ENCODE measurements around the gene NF2.
A peak's percentile ranks its signal among the peaks of the same experiment; 100 is the strongest.
"Not testable (repeated sequence)": the region's sequence is repeated elsewhere in the genome, so short reads cannot be mapped to it uniquely, and the experiment has no call there.

NF2 gene

DNA sequence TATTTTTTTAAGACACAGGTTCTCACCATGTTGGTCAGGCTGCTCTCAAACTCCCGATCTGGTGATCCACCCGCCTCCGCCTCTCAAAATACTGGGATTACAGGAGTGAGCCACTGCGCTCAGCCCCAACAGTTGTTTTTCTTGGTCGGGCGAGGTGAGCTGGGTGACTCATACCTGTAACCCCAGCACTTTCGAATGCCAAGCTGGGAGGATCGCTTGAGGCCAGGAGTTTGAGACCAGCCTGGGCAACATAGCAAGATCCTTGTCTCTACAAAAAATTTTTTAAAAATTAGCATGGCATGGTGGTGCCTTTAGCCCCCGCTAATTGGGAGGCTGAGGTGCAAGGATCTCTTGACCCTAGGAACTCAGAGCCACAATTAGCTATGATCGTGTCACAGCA is 7.0 kb upstream of the NF2 start:
- TF ChIP-seq, protein P1, sequence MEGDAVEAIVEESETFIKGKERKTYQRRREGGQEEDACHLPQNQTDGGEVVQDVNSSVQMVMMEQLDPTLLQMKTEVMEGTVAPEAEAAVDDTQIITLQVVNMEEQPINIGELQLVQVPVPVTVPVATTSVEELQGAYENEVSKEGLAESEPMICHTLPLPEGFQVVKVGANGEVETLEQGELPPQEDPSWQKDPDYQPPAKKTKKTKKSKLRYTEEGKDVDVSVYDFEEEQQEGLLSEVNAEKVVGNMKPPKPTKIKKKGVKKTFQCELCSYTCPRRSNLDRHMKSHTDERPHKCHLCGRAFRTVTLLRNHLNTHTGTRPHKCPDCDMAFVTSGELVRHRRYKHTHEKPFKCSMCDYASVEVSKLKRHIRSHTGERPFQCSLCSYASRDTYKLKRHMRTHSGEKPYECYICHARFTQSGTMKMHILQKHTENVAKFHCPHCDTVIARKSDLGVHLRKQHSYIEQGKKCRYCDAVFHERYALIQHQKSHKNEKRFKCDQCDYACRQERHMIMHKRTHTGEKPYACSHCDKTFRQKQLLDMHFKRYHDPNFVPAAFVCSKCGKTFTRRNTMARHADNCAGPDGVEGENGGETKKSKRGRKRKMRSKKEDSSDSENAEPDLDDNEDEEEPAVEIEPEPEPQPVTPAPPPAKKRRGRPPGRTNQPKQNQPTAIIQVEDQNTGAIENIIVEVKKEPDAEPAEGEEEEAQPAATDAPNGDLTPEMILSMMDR (IDR thresholded peaks at IDR 0.05), result no peak
- H3K4me1 ChIP-seq, result no peaks in the 10 kb centered on the region
- H3K36me3 ChIP-seq (ENCODE audit: control insufficient read depth, insufficient read depth, low read length), result no peaks in the 10 kb centered on the region
- no peak overlapping the region for H3K4me3 ChIP-seq (ENCODE audit: low read depth, low read length)
- no peaks in the 10 kb centered on the region for H3K9me3 ChIP-seq (ENCODE audit: control insufficient read depth, low read length)
- no peak overlapping the region for H2AFZ ChIP-seq
- H3K4me2 ChIP-seq (ENCODE audit: low read length), result no peak overlapping the region
- H3K9ac ChIP-seq, result no peak overlapping the region
- H3K27me3 ChIP-seq (ENCODE audit: control insufficient read depth, insufficient read depth, low read length), result no peaks in the 10 kb centered on the region
- no peak overlapping the region for H3K27ac ChIP-seq
- no peaks in the 10 kb centered on the region for H3K79me2 ChIP-seq

DNA sequence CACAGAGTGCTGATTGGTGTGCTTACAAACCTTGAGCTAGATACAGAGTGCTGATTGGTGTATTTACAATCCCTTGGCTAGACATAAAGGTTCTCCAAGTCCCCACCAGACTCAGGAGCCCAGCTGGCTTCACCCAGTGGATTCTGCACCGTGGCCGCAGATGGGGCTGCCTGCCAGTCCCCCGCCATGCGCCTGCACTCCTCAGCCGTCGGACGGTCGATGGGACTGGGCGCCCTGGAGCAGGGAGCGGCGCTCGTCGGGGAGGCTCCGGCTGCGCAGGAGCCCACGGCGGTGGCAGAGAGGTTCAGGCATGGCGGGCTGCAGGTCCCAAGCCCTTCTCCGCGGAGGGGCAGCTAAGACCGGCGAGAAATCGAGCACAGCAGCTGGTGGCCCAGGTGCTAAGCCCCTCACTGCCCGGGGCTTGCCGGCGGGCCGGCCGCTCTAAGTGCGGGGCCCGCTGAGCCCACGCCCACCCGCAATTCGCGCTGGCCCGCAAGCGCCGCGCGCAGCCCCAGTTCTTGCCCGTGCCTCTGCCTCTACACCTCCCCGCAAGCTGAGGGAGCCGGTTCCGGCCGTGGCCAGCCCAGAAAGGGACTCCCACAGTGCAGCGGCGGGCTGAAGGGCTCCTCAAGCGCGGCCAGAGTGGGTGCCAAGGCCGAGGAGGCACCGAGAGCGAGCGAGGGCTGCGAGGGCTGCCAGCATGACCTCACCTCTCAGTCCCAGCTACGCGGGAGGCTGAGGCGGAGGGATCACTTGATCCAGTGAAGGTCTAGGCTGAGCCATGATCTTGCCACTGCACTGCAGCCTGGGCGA is 5.4 kb upstream of the NF2 start:
- not testable (repeated sequence) for H3K79me2 ChIP-seq; H3K9ac ChIP-seq; H3K4me3 ChIP-seq (ENCODE audit: low read depth, low read length); H3K27ac ChIP-seq; H3K36me3 ChIP-seq (ENCODE audit: control insufficient read depth, insufficient read depth, low read length); H3K27me3 ChIP-seq (ENCODE audit: control insufficient read depth, insufficient read depth, low read length); H3K9me3 ChIP-seq (ENCODE audit: control insufficient read depth, low read length); H3K4me2 ChIP-seq (ENCODE audit: low read length); H3K4me1 ChIP-seq; H2AFZ ChIP-seq

- Histone ChIP-seq H2AFZ (no peak overlapping the region), H3K9ac (no peak overlapping the region), H3K79me2 (no peaks in the 10 kb centered on the region)
Observed at GRCh38 chr22:29598684-29599020, 4.8 kb upstream of the NF2 start.

DNA sequence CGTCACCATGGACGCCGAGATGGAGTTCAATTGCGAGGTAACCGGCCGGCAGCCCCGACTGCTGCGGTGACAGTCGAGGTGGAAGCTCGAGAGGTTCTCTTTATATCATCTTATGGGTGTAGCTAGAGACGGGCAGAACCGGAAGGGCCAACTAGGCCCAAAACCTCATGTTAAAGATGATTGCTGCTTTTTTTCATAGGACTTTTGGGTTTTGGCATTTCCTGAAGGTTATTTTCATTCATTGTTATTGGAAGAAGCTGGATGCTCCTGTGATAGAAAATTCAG is 585 bp downstream of the NF2 start:
- Histone ChIP-seq H3K4me2 (ENCODE audit: low read length) (peak overlapping the region; percentile 85), H3K9me3 (ENCODE audit: control insufficient read depth, low read length) (no peaks in the 10 kb centered on the region), H3K36me3 (ENCODE audit: control insufficient read depth, insufficient read depth, low read length) (no peaks in the 10 kb centered on the region), H3K27me3 (ENCODE audit: control insufficient read depth, insufficient read depth, low read length) (no peaks in the 10 kb centered on the region), H3K27ac (peak overlapping the region; percentile 86), H2AFZ (peak overlapping the region; percentile 92), H3K79me2 (peaks cover 31% of the 10 kb centered on the region), H3K4me3 (ENCODE audit: low read depth, low read length) (peak overlapping the region; percentile 96), H3K9ac (peak overlapping the region; percentile 94), H3K4me1 (peaks cover 6% of the 10 kb centered on the region)
- TF ChIP-seq, protein P1 (IDR thresholded peaks at IDR 0.05), result no peak

More at GRCh38 chr22:29598684-29599020, 4.8 kb upstream of the NF2 start:
- Histone ChIP-seq H3K4me2 (ENCODE audit: low read length) (no peak overlapping the region), H3K27ac (no peak overlapping the region), H3K4me3 (ENCODE audit: low read depth, low read length) (no peak overlapping the region), H3K4me1 (no peaks in the 10 kb centered on the region), H3K9me3 (ENCODE audit: control insufficient read depth, low read length) (no peaks in the 10 kb centered on the region), H3K27me3 (ENCODE audit: control insufficient read depth, insufficient read depth, low read length) (no peaks in the 10 kb centered on the region), H3K36me3 (ENCODE audit: control insufficient read depth, insufficient read depth, low read length) (no peaks in the 10 kb centered on the region)
- TF ChIP-seq, protein P1 (IDR thresholded peaks at IDR 0.05), result no peak

- H3K4me3 ChIP-seq (ENCODE audit: low read depth, low read length), result peak overlapping the region; percentile 96
- TF ChIP-seq, protein P1 (IDR thresholded peaks at IDR 0.05), result no peak
- H2AFZ ChIP-seq, result no peak overlapping the region
- no peak overlapping the region for H3K9ac ChIP-seq
- peaks cover 6% of the 10 kb centered on the region for H3K4me1 ChIP-seq
- no peak overlapping the region for H3K27ac ChIP-seq
- no peaks in the 10 kb centered on the region for H3K36me3 ChIP-seq (ENCODE audit: control insufficient read depth, insufficient read depth, low read length)
- H3K4me2 ChIP-seq (ENCODE audit: low read length), result peak overlapping the region; percentile 85
- no peaks in the 10 kb centered on the region for H3K9me3 ChIP-seq (ENCODE audit: control insufficient read depth, low read length)
- H3K79me2 ChIP-seq, result peaks cover 41% of the 10 kb centered on the region
- no peaks in the 10 kb centered on the region for H3K27me3 ChIP-seq (ENCODE audit: control insufficient read depth, insufficient read depth, low read length)
Observed at GRCh38 chr22:29605527-29605850, 2.1 kb downstream of the NF2 start.
